Neural cell (in vitro differentiated cells): ENCODE results near the gene ITIH2. TPM values are rescaled to one million over a fixed set of nuclear protein-coding genes. Genes with fewer than 3 reads are reported as not detected.

Source experiments
- H2AFZ ChIP-seq: fragments of 200-600, 300-800 bp; sonication (generic), shearing (Covaris generic); 2 replicates; pipeline ENCODE4 v1.6.0; 2014; ENCODE audit warnings: low read depth, mild to moderate bottlenecking, antibody characterized with exemption, low read length, moderate library complexity
- H3F3A ChIP-seq: fragments of 200-600 bp; shearing (Covaris generic); 2 replicates; pipeline ENCODE4 v1.6.1; 2016; ENCODE audit warnings: mild to moderate bottlenecking, moderate library complexity, mixed read lengths, antibody characterized with exemption, low read length; ENCODE audit not compliant: insufficient read depth, poor library complexity, severe bottlenecking
- H3K27ac ChIP-seq: fragments of 200-600, 300-800 bp; sonication (generic), shearing (Covaris generic); 2 replicates; pipeline ENCODE4 v1.5.1; 2014; ENCODE audit warnings: mild to moderate bottlenecking, low read length, moderate library complexity
- H3K27me3 ChIP-seq: fragments of 300-800, 200-600 bp; sonication (generic), shearing (Covaris generic); 2 replicates; pipeline ENCODE4 v1.6.0; 2014; ENCODE audit warnings: mild to moderate bottlenecking, low read depth, low read length, moderate library complexity; ENCODE audit not compliant: insufficient read depth
- H3K36me3 ChIP-seq: fragments of 300-800, 200-600 bp; sonication (generic), shearing (Covaris generic); 2 replicates; pipeline ENCODE4 v1.5.1; 2014; ENCODE audit warnings: mild to moderate bottlenecking, antibody characterized with exemption, low read length, moderate library complexity; ENCODE audit not compliant: insufficient read depth
- H3K4me2 ChIP-seq: fragments of 300-800, 200-600 bp; sonication (generic), shearing (Covaris generic); 2 replicates; pipeline ENCODE4 v1.6.0; 2014; ENCODE audit warnings: mild to moderate bottlenecking, low read length
- H3K4me3 ChIP-seq: fragments of 300-800, 200-600 bp; sonication (generic), shearing (Covaris generic); 2 replicates; pipeline ENCODE4 v1.5.1; 2014; ENCODE audit warnings: mild to moderate bottlenecking, low read length, moderate library complexity
- H3K79me2 ChIP-seq: fragments of 200-600 bp; shearing (Covaris generic); replicated peaks from 2 replicates; pipeline ENCODE4 v1.6.0; 2014; ENCODE audit warnings: mild to moderate bottlenecking, low read length, moderate library complexity; ENCODE audit not compliant: insufficient read depth
- H3K9ac ChIP-seq: fragments of 300-800, 200-600 bp; sonication (generic), shearing (Covaris generic); 2 replicates; pipeline ENCODE4 v1.6.1; 2016; ENCODE audit warnings: mild to moderate bottlenecking, low read length, mixed read lengths
- H3K9me2 ChIP-seq: fragments of 200-600 bp; shearing (Covaris generic); 2 replicates; pipeline ENCODE4 v1.6.1; 2016; ENCODE audit warnings: mild to moderate bottlenecking, low read length, mixed read lengths; ENCODE audit not compliant: insufficient read depth
- H3K9me3 ChIP-seq: fragments of 200-600, 300-800 bp; sonication (generic), shearing (Covaris generic); 2 replicates; pipeline ENCODE4 v1.6.1; 2016; ENCODE audit warnings: mild to moderate bottlenecking, mixed run types, low read length, moderate library complexity, mixed read lengths
- H4K20me1 ChIP-seq: fragments of 200-600 bp; shearing (Covaris generic); 2 replicates; pipeline ENCODE4 v1.6.1; 2016; ENCODE audit warnings: mild to moderate bottlenecking, mixed run types; ENCODE audit not compliant: insufficient read depth
- CTCF ChIP-seq: fragments of 450-650 bp; IDR thresholded peaks from 2 replicates; pipeline ENCODE4 v1.5.1; 2014; ENCODE audit warnings: antibody characterized with exemption, mild to moderate bottlenecking, moderate library complexity; ENCODE audit not compliant: poor library complexity, severe bottlenecking
- EP300 ChIP-seq: fragments of 450-650 bp; conservative IDR thresholded peaks from 2 replicates; pipeline ENCODE4 v1.6.1; 2014; ENCODE audit warnings: antibody characterized with exemption, mild to moderate bottlenecking, moderate library complexity; ENCODE audit not compliant: poor library complexity, severe bottlenecking
- EZH2 ChIP-seq: fragments of 200-600, 300-800 bp; shearing (Covaris generic), sonication (generic); IDR thresholded peaks from 2 replicates; pipeline ENCODE4 v1.6.1; 2014; ENCODE audit warnings: antibody characterized with exemption, low read length, borderline replicate concordance, mild to moderate bottlenecking; ENCODE audit not compliant: insufficient read depth, poor library complexity, severe bottlenecking
- MXI1 ChIP-seq: fragments of 450-650 bp; conservative IDR thresholded peaks from 2 replicates; pipeline ENCODE4 v1.6.1; 2014; ENCODE audit warnings: antibody characterized with exemption, mild to moderate bottlenecking; ENCODE audit not compliant: poor library complexity, severe bottlenecking
- POLR2AphosphoS5 ChIP-seq: IDR thresholded peaks from 2 replicates; pipeline ENCODE4 v1.6.1; 2012
- RAD21 ChIP-seq: fragments of 450-650 bp; conservative IDR thresholded peaks from 2 replicates; pipeline ENCODE4 v1.6.1; 2014; ENCODE audit warnings: antibody characterized with exemption, mild to moderate bottlenecking, moderate library complexity
- REST ChIP-seq: IDR thresholded peaks from 2 replicates; pipeline ENCODE4 v1.6.1; 2012; ENCODE audit warnings: borderline replicate concordance
- SMC3 ChIP-seq: fragments of 450-650 bp; conservative IDR thresholded peaks from 2 replicates; pipeline ENCODE4 v1.6.1; 2014; ENCODE audit warnings: antibody characterized with exemption, mild to moderate bottlenecking, moderate library complexity; ENCODE audit not compliant: poor library complexity
- TAF1 ChIP-seq: IDR thresholded peaks from 2 replicates; pipeline ENCODE4 v1.6.1; 2012; ENCODE audit warnings: low read depth
- polyA plus RNA-seq: library from polyadenylated mRNA; depleted of rRNA; stranded (reverse); fragments of >200 nt; gene quantifications from 2 replicates; pipeline ENCODE4 v1.2.3, GENCODE V29; 2014

Gene ITIH2
- polyA plus RNA-seq, 1 donor from 2014 or later: not detected

- H3K27me3 ChIP-seq: peaks cover 56% of the 10 kb centered on the region
Measured at GRCh38 chr10:7665767-7666166, 37.3 kb upstream of the ITIH2 start.

GRCh38 chr10:7666253-7667023, 36.7 kb upstream of the ITIH2 start, which contains the start of gene ITIH5:
Gene ITIH5 (minus strand): TSS chr10:7666966. CDS start chr10:7666892, 74 bp downstream.
- H3K9ac ChIP-seq: peak within 1 kb of the TSS; percentile 9
- H3K4me2 ChIP-seq: peak within 1 kb of the TSS; percentile 3
- H3F3A ChIP-seq: no peaks in the 10 kb centered on the region
- H3K9me2 ChIP-seq: no peaks in the 10 kb centered on the region
- no peak within 1 kb of the TSS for H3K27ac ChIP-seq
- H3K4me3 ChIP-seq: peak within 1 kb of the TSS; percentile 65
- H2AFZ ChIP-seq: no peak within 1 kb of the TSS
- TF ChIP-seq REST (no peak), RAD21 (no peak), EZH2 (no peak)
- H3K27me3 ChIP-seq: peaks cover 59% of the 10 kb centered on the region
- H3K36me3 ChIP-seq: no peaks in the 10 kb centered on the region
- no peaks in the 10 kb centered on the region for H4K20me1 ChIP-seq
- no peaks in the 10 kb centered on the region for H3K79me2 ChIP-seq
- H3K9me3 ChIP-seq: no peaks in the 10 kb centered on the region

More at GRCh38 chr10:7665767-7666166, 37.3 kb upstream of the ITIH2 start:
- Histone ChIP-seq H3K9ac (no peak overlapping the region), H3K9me3 (no peaks in the 10 kb centered on the region), H3K4me3 (peak overlapping the region; percentile 65), H3K4me2 (peak overlapping the region; percentile 3), H3K27ac (no peak overlapping the region), H3K9me2 (no peaks in the 10 kb centered on the region), H3K36me3 (no peaks in the 10 kb centered on the region), H4K20me1 (no peaks in the 10 kb centered on the region), H2AFZ (no peak overlapping the region), H3F3A (no peaks in the 10 kb centered on the region), H3K79me2 (no peaks in the 10 kb centered on the region)
- TF ChIP-seq TAF1: no peak
- no peak for TF ChIP-seq RAD21
- no peak for TF ChIP-seq EZH2
- TF ChIP-seq MXI1: no peak
- no peak for TF ChIP-seq SMC3
- no peak for TF ChIP-seq REST
- no peak for TF ChIP-seq CTCF
- TF ChIP-seq EP300: no peak
- TF ChIP-seq POLR2AphosphoS5: no peak
